Smooth muscle cell (in vitro differentiated cells): ENCODE data around the gene LYRM9. TPM values are rescaled to one million over a fixed set of nuclear protein-coding genes. Genes with fewer than 3 reads are reported as not detected.
"Not testable (repeated sequence)": the region's sequence is repeated elsewhere in the genome, so short reads cannot be mapped to it uniquely, and the experiment has no call there.

Source experiments
- DNase-seq: peaks from one replicate; lab custom pipeline; 2025; ENCODE audit not compliant: unreplicated experiment; lab: John Stamatoyannopoulos, UW
- H2AFZ ChIP-seq: fragments of 200-600 bp; sonication (generic); 2 replicates; pipeline ENCODE4 v1.6.0; 2016; ENCODE audit warnings: antibody characterized with exemption, low read depth, mild to moderate bottlenecking
- H3F3A ChIP-seq: fragments of 200-600 bp; sonication (generic); 2 replicates; pipeline ENCODE4 v1.6.0; 2017; ENCODE audit warnings: antibody characterized with exemption, low read depth
- H3K27ac ChIP-seq: fragments of 200-600 bp; sonication (generic); 2 replicates; pipeline ENCODE4 v1.5.1; 2016; ENCODE audit warnings: low read depth, mild to moderate bottlenecking
- H3K27me3 ChIP-seq: fragments of 200-600 bp; sonication (generic); 2 replicates; pipeline ENCODE4 v1.6.1; 2016; ENCODE audit warnings: low read depth, mild to moderate bottlenecking
- H3K36me3 ChIP-seq: fragments of 200-600 bp; sonication (generic); 2 replicates; pipeline ENCODE4 v1.5.1; 2016; ENCODE audit warnings: low read depth
- H3K4me1 ChIP-seq: fragments of 200-600 bp; sonication (generic); 2 replicates; pipeline ENCODE4 v1.5.1; 2016; ENCODE audit warnings: low read depth
- H3K4me2 ChIP-seq: fragments of 200-600 bp; sonication (generic); 2 replicates; pipeline ENCODE4 v1.6.0; 2016; ENCODE audit warnings: mild to moderate bottlenecking
- H3K4me3 ChIP-seq: fragments of 200-600 bp; sonication (generic); 2 replicates; pipeline ENCODE4 v1.5.1; 2016; ENCODE audit warnings: mild to moderate bottlenecking
- H3K79me2 ChIP-seq: fragments of 200-600 bp; sonication (generic); 2 replicates; pipeline ENCODE4 v1.6.0; 2016; ENCODE audit warnings: low read depth, mild to moderate bottlenecking
- H3K9ac ChIP-seq: fragments of 200-600 bp; sonication (generic); 2 replicates; pipeline ENCODE4 v1.6.0; 2016; ENCODE audit warnings: low read depth
- H3K9me3 ChIP-seq: fragments of 200-600 bp; sonication (generic); replicated peaks from 2 replicates; pipeline ENCODE4 v1.5.1; 2016; ENCODE audit warnings: low read depth
- H4K20me1 ChIP-seq: fragments of 200-600 bp; sonication (generic); 2 replicates; pipeline ENCODE4 v1.6.0; 2016; ENCODE audit warnings: low read depth
- WGBS: methylation state at CpG from one replicate; pipeline ENCODE4 v1.1.7; 2016; ENCODE audit warnings: low lambda C conversion rate; 5-methylcytosine and 5-hydroxymethylcytosine counted together
- polyA plus RNA-seq: library from polyadenylated mRNA; unstranded; fragments of >200 nt; fragmentation: Nextera tagmentation; extraction: Ambion mirVana; gene quantifications from 2 replicates; pipeline ENCODE4 v1.2.1, GENCODE V29; 2016
- total RNA-seq: library from RNA; depleted of rRNA; stranded (reverse); fragments of >200 nt; gene quantifications from 2 replicates; pipeline ENCODE4 v1.2.3, GENCODE V29; 2014
- TF ChIP-seq, protein P1 (sequence below): fragments of 200-600 bp; sonication (generic); IDR thresholded peaks from 2 replicates; pipeline ENCODE4 v1.5.1; 2017; ENCODE audit warnings: borderline replicate concordance, mild to moderate bottlenecking, antibody characterized with exemption; ENCODE audit not compliant: insufficient read depth, poor library complexity, severe bottlenecking

The LYRM9 gene
- total and polyA plus RNA-seq, 2 experiments from 2014 or later, result 10.6 to 11.4 TPM

DNA sequence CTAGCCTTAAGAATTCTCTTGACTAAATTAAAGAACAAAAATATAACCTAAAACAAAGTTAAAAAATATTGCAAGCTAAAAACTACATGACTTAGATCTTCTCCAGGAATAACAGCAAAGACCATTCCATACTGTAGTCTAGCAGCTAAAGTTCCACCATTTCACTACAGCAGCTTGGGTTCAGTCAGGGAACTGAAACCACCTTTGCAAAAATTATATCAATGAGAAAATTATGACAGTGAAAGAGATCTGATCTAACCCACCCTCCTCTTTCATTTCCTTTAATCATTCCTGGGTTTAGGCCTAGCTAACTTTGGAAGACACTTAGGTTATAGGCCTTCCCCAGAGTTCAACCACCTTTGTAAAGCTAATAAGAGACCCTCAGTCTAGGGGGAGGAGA lies 56.5 kb downstream of the LYRM9 start:
- Histone ChIP-seq H3F3A (no peaks in the 10 kb centered on the region), H2AFZ (no peak overlapping the region), H3K4me3 (no peak overlapping the region), H3K9me3 (no peaks in the 10 kb centered on the region), H3K27me3 (no peaks in the 10 kb centered on the region), H3K4me1 (no peaks in the 10 kb centered on the region), H3K36me3 (no peaks in the 10 kb centered on the region), H3K79me2 (no peaks in the 10 kb centered on the region), H4K20me1 (no peaks in the 10 kb centered on the region), H3K27ac (no peak overlapping the region), H3K4me2 (no peak overlapping the region), H3K9ac (no peak overlapping the region)
- DNase-seq, result no peak
- TF ChIP-seq, protein P1, sequence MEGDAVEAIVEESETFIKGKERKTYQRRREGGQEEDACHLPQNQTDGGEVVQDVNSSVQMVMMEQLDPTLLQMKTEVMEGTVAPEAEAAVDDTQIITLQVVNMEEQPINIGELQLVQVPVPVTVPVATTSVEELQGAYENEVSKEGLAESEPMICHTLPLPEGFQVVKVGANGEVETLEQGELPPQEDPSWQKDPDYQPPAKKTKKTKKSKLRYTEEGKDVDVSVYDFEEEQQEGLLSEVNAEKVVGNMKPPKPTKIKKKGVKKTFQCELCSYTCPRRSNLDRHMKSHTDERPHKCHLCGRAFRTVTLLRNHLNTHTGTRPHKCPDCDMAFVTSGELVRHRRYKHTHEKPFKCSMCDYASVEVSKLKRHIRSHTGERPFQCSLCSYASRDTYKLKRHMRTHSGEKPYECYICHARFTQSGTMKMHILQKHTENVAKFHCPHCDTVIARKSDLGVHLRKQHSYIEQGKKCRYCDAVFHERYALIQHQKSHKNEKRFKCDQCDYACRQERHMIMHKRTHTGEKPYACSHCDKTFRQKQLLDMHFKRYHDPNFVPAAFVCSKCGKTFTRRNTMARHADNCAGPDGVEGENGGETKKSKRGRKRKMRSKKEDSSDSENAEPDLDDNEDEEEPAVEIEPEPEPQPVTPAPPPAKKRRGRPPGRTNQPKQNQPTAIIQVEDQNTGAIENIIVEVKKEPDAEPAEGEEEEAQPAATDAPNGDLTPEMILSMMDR, result no peak

DNA sequence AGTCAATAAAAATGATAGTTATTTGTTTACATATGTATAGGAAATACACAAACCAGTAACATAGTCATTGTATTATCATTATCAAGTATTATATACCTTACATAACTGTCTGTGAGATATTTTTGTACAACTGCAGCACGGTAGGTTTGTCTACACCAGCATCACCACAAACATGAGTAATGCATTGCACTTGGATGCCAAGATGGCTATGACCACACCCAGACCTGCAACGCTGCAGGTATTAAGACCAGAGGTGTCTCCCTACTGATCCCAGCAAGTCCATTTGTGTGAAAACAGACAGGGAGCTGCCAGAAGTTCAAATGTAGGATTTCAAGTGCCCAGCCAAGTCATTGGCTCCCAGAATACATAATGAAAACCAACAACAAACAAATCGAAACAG lies 58.6 kb downstream of the LYRM9 start:
- H3F3A ChIP-seq, result no peaks in the 10 kb centered on the region
- H3K4me1 ChIP-seq, result no peaks in the 10 kb centered on the region
- no peaks in the 10 kb centered on the region for H3K79me2 ChIP-seq
- no peaks in the 10 kb centered on the region for H3K36me3 ChIP-seq
- H2AFZ ChIP-seq, result no peak overlapping the region
- H3K4me3 ChIP-seq, result no peak overlapping the region
- no peaks in the 10 kb centered on the region for H3K27me3 ChIP-seq
- TF ChIP-seq, protein P1, result no peak
- no peaks in the 10 kb centered on the region for H4K20me1 ChIP-seq
- WGBS, result 92% methylated on average over 3 of the region's 3 CpGs
- no peaks in the 10 kb centered on the region for H3K9me3 ChIP-seq
- no peak for DNase-seq
- no peak overlapping the region for H3K9ac ChIP-seq
- H3K27ac ChIP-seq, result no peak overlapping the region
- H3K4me2 ChIP-seq, result no peak overlapping the region

DNA sequence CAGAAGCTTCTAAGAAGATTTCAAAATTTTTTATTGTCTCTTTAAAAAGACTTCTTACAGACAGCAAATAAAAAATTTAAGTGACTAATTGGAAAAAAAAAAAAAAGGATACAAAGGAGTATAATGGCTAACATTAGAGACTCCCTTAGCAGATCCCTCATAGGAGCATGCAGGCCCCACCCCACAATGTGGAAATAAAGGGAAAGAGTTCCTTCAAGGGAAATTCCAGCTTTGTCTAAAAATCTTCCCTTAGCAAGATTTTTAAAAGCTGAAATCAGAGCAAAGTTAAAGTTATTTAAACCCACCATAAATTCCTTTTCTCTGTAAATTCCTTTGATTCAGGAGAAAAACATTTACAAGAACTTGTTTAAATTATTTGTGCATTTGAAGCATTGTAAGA lies 60.3 kb downstream of the LYRM9 start:
- Histone ChIP-seq H4K20me1 (no peaks in the 10 kb centered on the region), H2AFZ (no peak overlapping the region), H3K4me1 (no peaks in the 10 kb centered on the region), H3K9me3 (no peaks in the 10 kb centered on the region), H3K79me2 (no peaks in the 10 kb centered on the region), H3K9ac (no peak overlapping the region), H3K27me3 (no peaks in the 10 kb centered on the region), H3K27ac (no peak overlapping the region), H3K36me3 (no peaks in the 10 kb centered on the region), H3F3A (no peaks in the 10 kb centered on the region), H3K4me3 (no peak overlapping the region), H3K4me2 (no peak overlapping the region)
- DNase-seq, result no peak
- TF ChIP-seq, protein P1, result no peak

DNA sequence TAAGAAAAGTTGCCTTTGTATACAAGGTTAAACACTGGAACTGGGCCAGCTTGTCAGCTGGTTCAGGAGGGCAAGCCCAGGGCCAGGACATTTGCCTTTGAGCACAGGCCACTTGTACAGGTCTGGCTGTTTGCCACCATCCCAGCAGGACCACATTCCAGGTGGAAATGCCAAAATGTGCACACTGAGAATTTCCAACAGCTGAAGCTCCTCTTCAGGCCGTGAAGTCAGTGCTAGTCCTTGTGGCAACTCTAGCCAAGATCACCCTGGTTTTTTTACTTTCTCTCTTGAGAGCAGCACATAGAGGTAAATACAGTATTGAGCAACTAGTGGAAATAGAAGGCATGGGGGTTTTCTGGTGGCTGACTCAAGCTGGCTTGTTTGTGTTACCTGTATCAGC lies 63.3 kb downstream of the LYRM9 start:
- H3K4me3 ChIP-seq, DNase-seq, H3K9ac ChIP-seq, H3K27me3 ChIP-seq, H3F3A ChIP-seq, H4K20me1 ChIP-seq, H3K79me2 ChIP-seq, H2AFZ ChIP-seq, H3K4me1 ChIP-seq, H3K4me2 ChIP-seq, H3K9me3 ChIP-seq, H3K27ac ChIP-seq, H3K36me3 ChIP-seq: not testable (repeated sequence)
- 74% methylated on average over 1 of the region's 1 CpG for WGBS

DNA sequence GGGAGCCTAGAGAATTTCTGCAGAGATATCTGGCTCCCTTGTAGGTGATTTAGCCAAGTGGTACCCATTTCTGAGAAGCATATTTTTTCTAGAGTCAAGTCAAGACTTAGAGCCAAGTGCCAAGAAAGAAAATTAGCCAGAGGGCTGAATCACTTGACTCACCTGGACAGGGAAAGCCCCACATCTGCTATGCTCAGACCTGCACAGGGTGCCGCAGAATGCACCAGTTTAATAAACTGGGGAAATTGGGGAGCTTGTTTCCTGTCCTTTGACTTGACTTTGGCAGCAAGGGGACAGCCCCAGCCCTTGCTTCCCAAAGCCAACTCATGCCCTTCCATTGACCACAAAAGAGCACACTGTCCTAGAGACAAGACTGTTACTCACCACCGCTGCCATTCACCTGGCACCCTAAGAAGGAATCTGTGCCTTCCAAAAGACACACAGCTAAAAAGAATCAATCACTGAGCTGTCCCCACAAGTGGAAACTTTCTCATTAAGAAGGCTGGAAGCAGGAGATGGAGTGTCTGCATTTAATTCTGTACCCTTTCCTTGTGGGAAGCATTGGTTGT lies 63.9 kb downstream of the LYRM9 start:
- H2AFZ ChIP-seq, H3K27me3 ChIP-seq, H3K9me3 ChIP-seq, H3K4me3 ChIP-seq, H3K9ac ChIP-seq, H3K4me2 ChIP-seq, H3K4me1 ChIP-seq, H3F3A ChIP-seq, H3K79me2 ChIP-seq, H3K36me3 ChIP-seq, DNase-seq, H3K27ac ChIP-seq, H4K20me1 ChIP-seq: not testable (repeated sequence)
- no CpG with 5 or more reads among the region's 2 CpGs for WGBS
